NCI-H2171 treated with DMSO at 0.1 percent for 48 hours (cell line): Measurements from ENCODE around the gene CCDC178.
"Not testable (repeated sequence)": the region's sequence is repeated elsewhere in the genome, so short reads cannot be mapped to it uniquely, and the experiment has no call there.

Source experiments
- DNase-seq: peaks from one replicate; lab custom pipeline; 2025; lab: John Stamatoyannopoulos, UW

Gene CCDC178

DNA sequence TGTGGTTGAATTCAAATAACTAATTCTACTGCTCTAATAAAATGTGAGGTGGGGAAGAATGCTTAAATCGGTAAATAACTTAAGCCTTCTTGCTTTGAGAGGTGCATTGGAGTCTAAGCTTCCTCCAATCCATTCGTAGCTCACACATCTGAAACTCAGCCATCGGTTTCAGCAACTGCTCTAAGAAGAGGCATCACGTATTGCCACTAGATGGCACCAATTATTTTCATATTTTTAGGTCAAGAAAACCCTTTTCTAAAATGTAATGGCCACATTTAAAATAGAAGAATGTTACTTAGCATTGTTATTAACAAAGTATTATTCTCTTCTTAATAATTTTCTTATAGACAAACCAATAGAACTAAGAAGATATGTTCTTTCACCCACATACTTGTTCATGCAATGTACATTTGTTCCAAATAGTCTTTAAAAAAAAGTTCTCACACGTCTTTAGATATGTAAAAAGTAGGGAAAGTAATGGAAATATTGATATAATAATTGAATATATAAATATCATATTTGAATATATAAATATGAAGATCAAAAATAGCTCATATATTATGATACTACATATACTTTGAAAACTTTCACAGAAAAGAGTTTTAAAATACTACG is 229.8 kb downstream of the CCDC178 start:
- DNase-seq, result peak; percentile 78

DNA sequence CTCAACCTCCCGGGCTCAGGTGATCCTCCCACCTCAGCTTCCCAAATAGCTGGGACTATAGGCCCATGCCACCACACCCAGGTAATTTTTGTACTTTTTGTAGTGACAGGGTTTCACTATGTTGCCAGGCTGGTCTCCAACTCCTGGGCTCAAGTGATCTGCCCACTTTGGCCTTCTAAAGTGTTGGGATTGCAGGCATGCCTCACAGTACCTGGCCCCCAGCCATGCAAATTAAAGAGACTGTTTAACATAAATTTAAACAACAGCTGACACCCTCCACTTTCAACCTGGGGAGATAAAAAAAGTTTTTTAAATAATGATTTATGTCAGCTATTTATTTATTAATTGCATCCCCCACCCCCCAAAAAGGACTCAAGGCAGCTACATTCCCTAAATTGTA is 234.7 kb downstream of the CCDC178 start:
- DNase-seq, result no peak

DNA sequence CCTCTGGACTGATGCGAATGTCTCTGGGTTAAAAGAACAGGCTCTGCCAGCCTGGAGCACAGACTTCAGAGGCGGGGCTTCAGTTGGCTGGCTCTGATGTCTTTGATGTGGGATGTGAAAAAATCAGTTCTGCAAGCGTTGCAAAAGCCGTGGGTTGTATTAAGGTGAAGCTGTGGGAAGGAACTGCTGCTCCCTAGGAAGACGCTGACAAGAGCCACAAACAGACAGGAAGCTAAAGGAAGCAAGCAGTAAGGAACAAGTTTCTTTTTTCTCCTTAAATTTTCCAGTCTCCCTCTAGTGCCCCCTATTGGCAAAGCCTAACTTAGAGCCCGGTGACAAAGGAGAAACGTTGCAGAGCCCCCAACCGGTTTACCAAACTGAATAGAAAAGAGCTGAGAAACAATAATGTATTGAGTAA is 239.0 kb downstream of the CCDC178 start:
- peak; percentile 3 for DNase-seq

DNA sequence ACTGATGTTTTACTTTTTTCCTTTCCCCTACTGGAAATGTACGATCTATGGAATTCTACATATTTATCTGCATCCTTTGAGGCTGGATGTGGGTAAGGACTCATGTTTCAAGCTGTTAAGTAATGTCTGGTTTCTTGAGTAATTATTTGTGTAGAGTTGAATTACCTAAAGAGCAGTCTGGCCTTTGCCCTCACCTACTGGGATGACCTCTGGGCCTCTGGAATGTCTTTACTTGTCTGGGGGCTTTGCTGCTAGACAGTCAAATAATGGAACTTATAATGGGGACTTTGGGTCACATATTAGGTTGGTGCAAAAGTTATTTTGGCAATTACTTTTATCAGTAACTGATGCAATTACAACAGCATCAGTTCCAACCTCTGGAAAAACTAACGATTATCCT is 244.7 kb downstream of the CCDC178 start:
- DNase-seq, result no peak

GRCh38 chr18:33194793-33195192 is 245.7 kb downstream of the CCDC178 start:
- no peak for DNase-seq

DNA sequence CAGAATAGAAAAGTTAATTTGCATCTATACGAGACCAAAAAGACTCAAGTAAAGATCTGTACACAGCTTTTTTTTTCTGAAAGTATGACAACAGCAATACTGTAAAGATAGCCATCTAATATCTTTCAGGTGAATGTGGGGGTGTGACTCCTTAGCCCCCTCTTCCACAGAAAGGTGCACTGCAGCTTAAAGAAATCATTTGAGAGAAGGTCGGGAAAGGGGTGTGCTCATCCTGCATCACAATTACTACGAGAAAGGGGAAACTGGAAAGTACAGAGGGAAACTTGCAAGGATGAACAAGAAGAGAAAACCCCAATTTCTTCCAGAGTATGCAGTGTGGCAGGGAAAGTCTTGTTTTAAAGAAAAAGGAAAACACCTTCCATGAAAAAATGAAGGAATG is 255.6 kb downstream of the CCDC178 start:
- no peak for DNase-seq

DNA sequence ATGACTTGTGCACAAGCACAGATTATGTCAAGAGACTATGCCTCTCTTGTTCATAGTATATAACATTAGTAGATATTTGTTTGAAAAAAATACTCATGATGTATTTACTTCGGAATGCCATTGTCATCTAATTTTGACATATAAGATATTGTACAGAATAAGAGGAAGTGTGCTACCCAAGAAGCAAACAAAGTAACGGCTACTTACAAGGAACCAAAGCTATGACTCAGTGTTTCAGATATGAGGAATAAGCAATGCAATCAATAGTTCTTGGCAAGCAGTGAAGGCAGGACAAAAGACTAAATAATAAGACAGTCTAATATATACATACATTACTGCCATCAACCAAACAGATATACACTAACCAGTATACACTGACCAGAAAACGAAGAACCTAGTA is 256.3 kb downstream of the CCDC178 start:
- DNase-seq, result no peak

GRCh38 chr18:33183136-33183535 is 257.4 kb downstream of the CCDC178 start:
- DNase-seq, result no peak

GRCh38 chr18:33181016-33181415 is 259.5 kb downstream of the CCDC178 start:
- DNase-seq, result no peak

- peak; percentile 49 for DNase-seq
Observed at GRCh38 chr18:33169218-33169617, 271.3 kb downstream of the CCDC178 start.

DNA sequence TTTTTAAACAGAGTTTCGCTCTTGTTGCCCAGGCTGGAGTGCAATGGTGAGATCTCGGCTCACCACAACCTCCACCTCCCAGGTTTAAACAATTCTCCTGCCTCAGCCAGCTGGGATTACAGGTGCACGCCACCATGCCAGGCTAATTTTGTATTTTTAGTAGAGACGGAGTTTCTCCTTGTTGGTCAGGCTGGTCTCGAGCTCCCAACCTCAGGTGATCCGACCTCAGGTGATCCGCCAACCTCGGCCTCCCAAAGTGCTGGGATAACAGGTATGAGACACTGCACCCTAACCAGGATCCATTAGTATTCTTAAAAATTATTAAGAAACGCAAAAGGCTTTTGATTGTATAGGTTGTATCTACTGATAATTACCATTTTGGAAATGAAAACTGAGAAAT is 276.4 kb downstream of the CCDC178 start:
- not testable (repeated sequence) for DNase-seq

GRCh38 chr18:33161131-33161530 is 279.4 kb downstream of the CCDC178 start:
- DNase-seq, result no peak

- no peak for DNase-seq
Observed at GRCh38 chr18:33159151-33159550, 281.4 kb downstream of the CCDC178 start.

DNA sequence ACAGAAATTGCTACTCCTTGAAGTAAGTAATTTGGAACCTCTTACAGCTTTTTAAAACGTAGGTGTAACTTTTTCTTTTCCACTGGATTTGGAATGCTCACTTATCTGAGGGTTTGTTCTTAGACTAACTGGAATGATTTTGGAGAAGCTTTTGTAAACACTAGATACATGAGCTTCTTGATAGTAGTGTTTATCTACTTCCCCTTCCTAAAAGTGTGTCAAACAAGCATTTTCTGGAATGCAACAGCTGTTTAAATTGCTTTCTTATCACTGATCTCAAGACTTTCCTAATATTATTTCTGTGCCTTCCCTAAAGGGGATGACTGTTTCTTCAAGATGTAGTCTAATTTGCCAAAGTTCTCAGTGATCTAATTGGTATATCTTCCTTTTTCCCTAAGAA is 282.6 kb downstream of the CCDC178 start:
- no peak for DNase-seq

DNA sequence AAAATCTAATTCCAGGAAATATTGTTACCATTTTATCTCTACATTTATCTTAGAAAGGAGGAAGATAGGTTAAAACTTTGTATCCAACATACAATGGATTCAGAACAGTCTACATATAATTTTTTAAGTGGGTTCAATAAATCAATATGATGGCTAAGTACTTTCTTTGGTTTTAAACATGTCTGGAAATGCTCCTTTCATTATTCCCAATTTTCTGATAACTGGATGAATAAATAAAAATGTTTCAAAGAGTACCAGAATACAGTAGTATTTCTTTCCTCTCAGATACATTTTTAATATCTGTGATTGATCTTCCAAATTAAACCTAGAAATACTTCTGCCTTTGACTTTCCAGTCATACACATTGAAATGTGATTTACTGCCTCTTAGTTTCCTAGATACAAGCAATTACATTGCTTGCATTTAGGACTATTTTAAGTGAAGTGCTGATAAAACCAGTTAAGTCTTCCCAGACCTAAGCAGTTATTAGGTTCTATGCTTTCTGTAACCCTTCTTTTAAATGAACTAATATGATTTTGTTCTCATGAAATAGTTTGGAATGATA is 283.5 kb downstream of the CCDC178 start:
- no peak for DNase-seq

DNA sequence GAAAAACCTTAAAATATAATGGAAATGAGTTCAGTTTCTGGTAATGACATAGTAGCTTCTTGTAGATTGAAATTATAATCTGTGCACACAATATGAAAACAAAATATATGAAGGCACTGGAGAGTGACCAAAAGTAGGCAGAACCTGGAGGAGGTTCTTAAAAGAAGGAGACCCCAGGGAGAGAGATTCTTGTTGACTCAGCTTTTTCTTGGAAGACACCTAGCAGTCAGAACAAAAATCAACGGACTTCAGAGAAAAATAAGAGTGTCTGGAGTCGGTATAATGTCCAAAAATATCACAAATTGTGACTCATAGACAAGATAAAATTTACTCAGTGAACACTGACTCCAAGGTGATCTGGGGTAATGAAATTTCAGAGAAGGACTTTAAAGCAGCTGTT is 286.5 kb downstream of the CCDC178 start:
- DNase-seq, result no peak

DNA sequence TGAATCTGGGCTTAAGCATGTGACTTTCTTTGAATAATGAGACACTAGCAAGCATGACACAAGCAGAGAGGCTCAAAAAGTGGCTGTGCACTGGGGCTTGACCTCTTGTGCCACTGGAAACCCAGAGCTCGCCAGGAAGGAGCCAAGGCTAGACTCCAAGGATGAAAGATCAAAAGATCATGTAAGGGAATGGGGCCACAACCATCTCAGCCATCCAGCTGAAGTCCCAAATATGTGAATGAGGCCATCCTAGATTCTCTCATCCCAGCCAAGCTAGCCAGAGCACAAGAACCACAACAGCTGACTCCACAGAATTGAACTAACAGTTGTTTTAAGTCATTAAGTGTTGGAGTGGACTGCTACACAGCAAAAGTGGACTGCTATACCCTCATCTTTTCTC is 288.1 kb downstream of the CCDC178 start:
- DNase-seq, result no peak

DNA sequence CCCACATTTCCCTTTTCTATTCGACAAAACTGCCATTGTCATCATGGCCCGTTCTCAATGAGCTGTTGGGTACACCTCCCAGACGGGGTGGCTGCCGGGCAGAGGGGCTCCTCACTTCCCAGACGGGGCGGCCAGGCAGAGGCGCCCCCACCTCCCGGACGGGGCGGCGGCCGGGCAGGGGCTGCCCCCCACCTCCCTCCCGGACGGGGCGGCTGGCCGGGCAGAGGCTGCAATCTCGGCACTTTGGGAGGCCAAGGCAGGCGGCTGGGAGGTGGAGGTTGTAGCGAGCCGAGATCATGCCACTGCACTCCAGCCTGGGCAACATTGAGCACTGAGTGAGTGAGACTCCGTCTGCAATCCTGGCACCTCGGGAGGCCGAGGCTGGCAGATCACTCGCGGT is 292.7 kb downstream of the CCDC178 start:
- DNase-seq, result not testable (repeated sequence)

DNA sequence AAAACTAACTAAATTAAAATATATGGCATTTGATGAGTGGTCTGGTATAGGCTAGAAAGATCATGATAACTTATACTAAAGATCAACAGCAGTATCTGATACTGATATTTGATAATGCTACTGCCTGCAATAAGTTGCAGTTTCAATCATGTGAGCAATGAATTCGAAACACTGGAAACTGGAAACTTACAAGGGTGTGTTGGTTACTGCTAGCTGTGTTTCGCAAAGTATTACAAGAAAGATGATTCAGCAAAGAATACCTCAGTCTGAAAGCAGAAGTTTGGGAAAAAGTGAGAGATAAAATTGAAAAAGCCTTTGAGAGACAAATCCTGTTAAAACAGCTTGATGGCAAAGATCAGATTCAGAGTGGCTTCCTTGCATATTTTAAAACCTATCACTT is 294.5 kb downstream of the CCDC178 start:
- no peak for DNase-seq

DNA sequence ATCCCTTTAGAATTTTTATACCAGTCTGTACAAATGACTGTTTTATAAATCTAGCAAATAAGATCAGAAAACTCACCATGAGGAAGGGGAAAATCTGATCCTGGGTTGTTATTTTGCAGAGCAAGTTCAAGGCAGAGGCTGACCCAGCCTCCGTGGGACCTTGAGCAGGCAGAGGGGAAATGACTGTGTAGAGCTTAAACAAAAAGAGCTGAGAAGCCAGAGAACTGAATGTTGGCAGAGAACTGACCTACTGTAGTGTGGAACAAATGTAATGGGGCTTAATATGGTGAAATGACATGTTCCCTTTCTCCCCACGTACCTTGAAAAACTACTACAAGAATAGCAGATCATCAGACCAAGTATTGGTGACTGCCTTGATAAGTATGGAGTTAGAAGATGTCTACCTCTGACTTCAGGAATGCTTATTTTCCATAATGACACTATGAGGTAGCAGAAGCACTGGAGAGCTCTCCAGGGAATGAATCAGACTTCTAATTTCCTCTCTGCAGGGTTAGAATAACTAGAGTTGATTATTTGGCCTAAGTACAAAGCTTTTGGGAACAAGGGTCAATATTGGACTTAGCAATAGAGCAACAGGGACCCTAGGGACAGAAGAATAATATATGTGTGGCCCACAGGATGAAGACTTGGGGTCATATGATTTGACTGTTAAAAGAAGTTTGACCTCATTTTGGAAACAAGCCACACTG is 304.4 kb downstream of the CCDC178 start:
- no peak for DNase-seq

DNA sequence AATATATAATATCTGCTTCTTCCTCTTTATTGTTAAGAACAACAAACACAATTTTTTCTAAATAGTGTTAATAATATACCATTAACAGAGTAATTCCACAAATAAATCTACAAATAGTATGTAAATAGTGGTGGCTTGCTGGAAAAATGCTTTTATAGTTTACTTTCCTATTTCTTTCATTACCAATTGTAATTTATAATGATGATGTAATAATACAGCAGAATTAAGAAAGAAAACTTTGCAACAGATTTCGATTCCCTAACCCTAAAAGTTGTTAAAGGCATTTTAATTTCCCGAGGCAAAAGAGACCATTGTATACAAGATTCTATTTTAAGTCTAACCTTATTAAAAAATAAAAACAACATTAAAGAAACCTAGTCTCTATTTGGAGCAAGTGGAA is 307.9 kb downstream of the CCDC178 start:
- DNase-seq, result no peak

DNA sequence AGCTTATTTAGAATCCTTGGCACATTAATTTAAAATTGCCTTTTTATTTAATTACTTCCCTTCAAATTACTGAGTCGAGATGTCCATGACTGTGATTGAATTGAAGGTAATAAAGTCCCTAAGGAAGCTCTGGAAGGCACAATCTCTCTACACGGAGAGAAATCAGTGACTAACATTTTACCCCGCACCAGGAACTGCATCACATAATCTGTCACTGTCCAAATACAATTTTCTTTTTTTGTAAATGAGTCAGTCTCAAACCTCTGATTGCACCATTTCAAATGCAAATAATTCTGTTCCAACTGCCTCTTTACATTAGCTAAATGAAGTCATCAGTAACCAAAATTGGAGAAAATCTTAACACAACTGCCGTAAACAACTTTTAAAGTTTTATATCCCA is 311.9 kb downstream of the CCDC178 start:
- no peak for DNase-seq

- peak; percentile 80 for DNase-seq
Observed at GRCh38 chr18:33123862-33124518, 316.5 kb downstream of the CCDC178 start.
